NCI-H2227 treated with DMSO at 0.1 percent for 48 hours (cell line): ENCODE data around the gene PPID.
"Not testable (repeated sequence)": the region's sequence is repeated elsewhere in the genome, so short reads cannot be mapped to it uniquely, and the experiment has no call there.

ENCODE experiments used
- DNase-seq: peaks from one replicate; lab custom pipeline; 2025; lab: John Stamatoyannopoulos, UW

Gene PPID

GRCh38 chr4:158666892-158667291, 56.3 kb downstream of the PPID start:
- DNase-seq, result no peak

GRCh38 chr4:158664806-158665205, 58.4 kb downstream of the PPID start:
- no peak for DNase-seq

GRCh38 chr4:158663707-158664625, 59.2 kb downstream of the PPID start:
- DNase-seq, result not testable (repeated sequence)

GRCh38 chr4:158663255-158663654, 59.9 kb downstream of the PPID start:
- not testable (repeated sequence) for DNase-seq
